Measurements from ENCODE around the gene ARHGAP35.
A peak's percentile ranks its signal among the peaks of the same experiment; 100 is the strongest.
"Not testable (repeated sequence)": the region's sequence is repeated elsewhere in the genome, so short reads cannot be mapped to it uniquely, and the experiment has no call there.

ARHGAP35 gene

DNA sequence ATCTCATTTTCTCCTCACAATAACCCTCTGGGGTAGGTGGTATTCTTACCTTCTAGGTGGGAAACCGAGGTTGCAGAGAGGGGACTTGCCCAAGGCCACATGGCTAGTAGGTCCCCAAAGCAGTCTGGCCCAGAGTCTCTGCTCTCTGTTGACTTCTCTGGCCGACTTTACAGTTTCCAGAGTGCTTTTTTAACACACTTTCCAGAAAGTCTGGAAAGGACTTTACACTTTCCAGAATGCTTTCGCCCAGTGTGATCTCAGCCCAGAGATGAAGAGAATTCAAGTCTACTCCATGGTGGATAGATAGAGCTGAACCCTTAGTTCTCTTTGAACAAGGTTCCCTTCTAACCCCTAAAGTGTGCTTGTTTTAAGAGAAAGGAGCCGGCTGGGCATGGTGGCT is 12.2 kb downstream of the ARHGAP35 start:
- peaks cover 6% of the 10 kb centered on the region for H3K4me1 ChIP-seq (ENCODE audit: control insufficient read depth, insufficient read depth, low read length, unreplicated experiment)

DNA sequence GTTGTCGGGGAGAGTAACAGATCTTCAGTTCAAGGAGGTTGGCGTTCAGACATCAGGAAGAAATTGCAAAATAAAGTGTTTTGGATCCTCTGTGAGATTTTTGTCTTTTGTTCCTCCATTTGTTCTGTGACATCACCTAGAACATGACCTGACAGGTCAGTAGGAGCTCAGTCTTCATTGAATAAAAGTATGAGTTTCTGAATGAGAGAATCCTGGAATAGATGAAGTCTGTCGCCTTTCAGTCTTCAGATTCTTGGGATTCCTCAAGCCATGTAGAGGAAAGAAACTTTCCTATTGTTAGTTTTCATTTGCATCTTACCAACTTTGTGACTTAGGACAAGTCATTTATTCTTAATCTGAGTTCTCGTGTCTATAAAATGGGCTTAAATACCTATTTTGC is 14.4 kb downstream of the ARHGAP35 start:
- Histone ChIP-seq H3K4me3 (ENCODE audit: low read depth, low read length) (no peak overlapping the region), H3K36me3 (ENCODE audit: insufficient read depth, low read length) (peaks cover 2% of the 10 kb centered on the region; the same call in 1 of the 2 replicates), H3K4me1 (ENCODE audit: control insufficient read depth, insufficient read depth, low read length, unreplicated experiment) (peaks cover 21% of the 10 kb centered on the region), H3K27me3 (ENCODE audit: insufficient read depth, low read length) (no peaks in the 10 kb centered on the region), H3K79me2 (ENCODE audit: control insufficient read depth, insufficient read depth, low read length, unreplicated experiment) (peaks cover 50% of the 10 kb centered on the region), H2AFZ (ENCODE audit: low read length, unreplicated experiment) (no peak overlapping the region), H3K27ac (ENCODE audit: low read depth, low read length) (0 out of 2 replicates have a peak overlapping the region, but pooled peaks have one; percentile 23)

More for the DNA sequence above, 12.2 kb downstream of the ARHGAP35 start:
- Histone ChIP-seq H3K36me3 (ENCODE audit: insufficient read depth, low read length) (peaks cover 2% of the 10 kb centered on the region; the same call in 1 of the 2 replicates), H2AFZ (ENCODE audit: low read length, unreplicated experiment) (no peak overlapping the region), H3K79me2 (ENCODE audit: control insufficient read depth, insufficient read depth, low read length, unreplicated experiment) (peaks cover 62% of the 10 kb centered on the region), H3K4me3 (ENCODE audit: low read depth, low read length) (no peak overlapping the region), H3K27ac (ENCODE audit: low read depth, low read length) (peak overlapping the region; percentile 75), H3K27me3 (ENCODE audit: insufficient read depth, low read length) (no peaks in the 10 kb centered on the region)

DNA sequence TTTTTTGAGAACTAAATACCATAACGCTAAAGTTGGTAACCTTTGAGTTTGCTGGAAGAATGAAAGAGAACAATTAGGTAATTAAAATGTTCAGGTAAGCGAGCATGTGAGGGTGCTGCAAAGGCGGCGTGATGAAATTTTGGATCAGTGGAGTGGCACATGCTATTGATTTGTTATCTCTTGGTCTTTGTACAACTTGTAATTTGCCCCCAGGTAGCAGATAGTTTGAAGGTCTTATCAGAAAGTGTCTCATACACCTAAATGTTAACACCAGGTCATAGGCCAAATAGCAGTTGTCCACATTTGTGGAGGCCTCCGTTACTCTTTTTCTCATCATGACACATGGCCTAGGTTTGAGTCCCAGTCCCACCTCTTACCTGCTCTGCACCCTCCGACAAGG is 14.9 kb downstream of the ARHGAP35 start:
- Histone ChIP-seq H3K4me3 (ENCODE audit: low read depth, low read length) (no peak overlapping the region), H3K27me3 (ENCODE audit: insufficient read depth, low read length) (no peaks in the 10 kb centered on the region), H3K79me2 (ENCODE audit: control insufficient read depth, insufficient read depth, low read length, unreplicated experiment) (peaks cover 46% of the 10 kb centered on the region), H3K4me1 (ENCODE audit: control insufficient read depth, insufficient read depth, low read length, unreplicated experiment) (peaks cover 23% of the 10 kb centered on the region), H3K27ac (ENCODE audit: low read depth, low read length) (0 out of 2 replicates have a peak overlapping the region, but pooled peaks have one; percentile 23), H3K36me3 (ENCODE audit: insufficient read depth, low read length) (peaks cover 2% of the 10 kb centered on the region; the same call in 1 of the 2 replicates), H2AFZ (ENCODE audit: low read length, unreplicated experiment) (no peak overlapping the region)

DNA sequence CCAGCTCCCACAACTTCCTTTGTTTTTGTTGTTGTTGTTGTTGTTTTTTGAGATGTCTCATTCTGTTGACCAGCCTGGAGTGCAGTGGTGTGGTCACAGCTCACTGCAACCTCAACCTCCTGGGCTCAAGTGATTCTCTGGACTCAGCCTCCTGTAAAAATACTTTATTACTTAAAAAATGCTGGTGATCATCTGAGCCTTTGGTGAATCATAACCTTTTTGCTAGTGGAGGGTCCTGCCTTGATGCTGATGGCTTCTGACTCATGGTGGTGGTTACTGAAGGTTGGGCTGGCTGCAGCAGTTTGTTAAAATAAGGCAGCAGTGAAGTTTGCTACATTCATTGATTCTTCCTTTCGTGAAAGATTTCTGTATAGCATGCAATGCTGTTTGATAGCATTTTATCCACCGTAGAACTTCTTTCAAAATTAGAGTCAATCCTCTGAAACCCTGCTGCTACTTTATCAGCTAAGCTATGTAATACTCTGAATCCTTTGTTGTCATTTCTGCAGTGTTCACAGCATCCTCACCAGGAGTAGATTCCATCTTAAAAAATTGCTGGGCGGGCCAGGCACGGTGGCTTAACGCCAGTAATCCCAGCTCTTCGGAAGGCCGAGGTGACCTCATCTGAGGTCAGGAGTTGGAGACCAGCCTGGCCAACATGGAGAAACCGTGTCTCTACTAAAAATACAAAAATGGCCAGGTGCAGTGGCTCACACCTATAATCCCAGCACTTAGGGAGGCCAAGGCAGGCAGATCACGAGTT is 18.0 kb downstream of the ARHGAP35 start:
- Histone ChIP-seq H3K4me3 (ENCODE audit: low read depth, low read length) (0 out of 2 replicates have a peak overlapping the region, but pooled peaks have one; percentile 3), H3K4me1 (ENCODE audit: control insufficient read depth, insufficient read depth, low read length, unreplicated experiment) (peaks cover 26% of the 10 kb centered on the region), H3K79me2 (ENCODE audit: control insufficient read depth, insufficient read depth, low read length, unreplicated experiment) (peaks cover 50% of the 10 kb centered on the region), H3K27me3 (ENCODE audit: insufficient read depth, low read length) (no peaks in the 10 kb centered on the region), H2AFZ (ENCODE audit: low read length, unreplicated experiment) (no peak overlapping the region), H3K36me3 (ENCODE audit: insufficient read depth, low read length) (peaks cover 2% of the 10 kb centered on the region; the same call in 1 of the 2 replicates), H3K27ac (ENCODE audit: low read depth, low read length) (peak overlapping the region; percentile 75)

DNA sequence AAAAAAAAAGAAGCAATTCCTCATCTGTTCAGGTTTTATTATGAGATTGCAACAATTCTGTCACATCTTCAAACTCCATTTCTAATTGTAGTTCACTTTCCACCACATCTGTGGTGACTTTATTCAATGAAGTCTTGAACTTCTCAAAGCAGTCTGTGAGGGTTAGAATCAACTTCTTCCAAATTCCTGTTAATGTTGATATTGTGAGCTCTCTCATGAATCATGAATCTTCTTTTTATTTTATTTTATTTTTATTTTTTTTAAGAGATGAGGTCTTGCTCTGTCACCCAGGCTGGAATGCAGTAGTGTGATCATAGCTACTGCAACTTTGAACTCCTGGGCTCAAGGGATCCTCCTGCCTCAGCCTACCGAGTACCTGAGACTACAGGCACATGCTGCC is 19.6 kb downstream of the ARHGAP35 start:
- H3K4me1 ChIP-seq (ENCODE audit: control insufficient read depth, insufficient read depth, low read length, unreplicated experiment): peaks cover 26% of the 10 kb centered on the region
- peaks cover 51% of the 10 kb centered on the region for H3K79me2 ChIP-seq (ENCODE audit: control insufficient read depth, insufficient read depth, low read length, unreplicated experiment)
- H3K36me3 ChIP-seq (ENCODE audit: insufficient read depth, low read length): no peaks in the 10 kb centered on the region
- peak overlapping the region; percentile 66 for H3K27ac ChIP-seq (ENCODE audit: low read depth, low read length)
- H3K4me3 ChIP-seq (ENCODE audit: low read depth, low read length): no peak overlapping the region
- H2AFZ ChIP-seq (ENCODE audit: low read length, unreplicated experiment): no peak overlapping the region
- H3K27me3 ChIP-seq (ENCODE audit: insufficient read depth, low read length): no peaks in the 10 kb centered on the region

DNA sequence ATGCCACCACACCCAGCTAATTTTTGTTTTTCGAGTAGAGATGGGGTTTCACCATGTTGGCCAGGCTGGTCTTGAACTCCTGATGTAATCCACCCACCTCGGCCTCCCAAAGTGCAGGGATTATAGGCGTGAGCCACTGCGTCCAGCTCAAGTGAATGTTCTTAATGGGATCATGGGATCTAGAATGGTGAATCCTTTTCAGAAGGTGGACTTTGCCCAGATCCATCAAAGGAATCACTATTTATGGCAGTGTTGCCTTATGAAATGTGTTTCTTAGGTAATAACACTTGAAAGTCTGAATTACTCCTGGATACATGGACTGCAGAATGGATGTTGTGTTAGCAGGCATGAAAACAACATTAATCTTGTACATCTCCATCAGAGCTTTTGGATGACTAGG is 20.3 kb downstream of the ARHGAP35 start:
- H3K36me3 ChIP-seq (ENCODE audit: insufficient read depth, low read length): no peaks in the 10 kb centered on the region
- no peaks in the 10 kb centered on the region for H3K27me3 ChIP-seq (ENCODE audit: insufficient read depth, low read length)
- no peak overlapping the region for H3K27ac ChIP-seq (ENCODE audit: low read depth, low read length)
- H3K4me1 ChIP-seq (ENCODE audit: control insufficient read depth, insufficient read depth, low read length, unreplicated experiment): peaks cover 31% of the 10 kb centered on the region
- no peak overlapping the region for H3K4me3 ChIP-seq (ENCODE audit: low read depth, low read length)
- no peak overlapping the region for H2AFZ ChIP-seq (ENCODE audit: low read length, unreplicated experiment)
- H3K79me2 ChIP-seq (ENCODE audit: control insufficient read depth, insufficient read depth, low read length, unreplicated experiment): peaks cover 47% of the 10 kb centered on the region

DNA sequence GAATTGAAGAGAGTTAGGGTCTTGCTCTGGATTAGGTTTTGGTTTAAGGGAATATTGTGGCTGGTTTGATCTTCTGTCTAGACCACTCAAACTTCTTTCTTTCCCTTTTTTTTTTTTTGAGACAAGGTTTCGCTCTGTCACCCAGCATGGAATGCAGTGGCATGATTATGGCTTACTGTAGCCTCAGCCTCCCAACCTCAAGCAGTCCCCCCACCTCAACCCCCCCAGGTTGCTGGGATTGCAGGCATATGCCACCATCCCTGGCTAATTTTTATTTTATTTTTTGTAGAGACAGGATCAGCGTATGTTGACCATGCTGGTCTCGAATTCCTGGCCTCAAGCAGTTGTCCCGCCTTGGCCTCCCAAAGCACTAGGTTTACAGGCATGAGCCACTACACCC is 21.2 kb downstream of the ARHGAP35 start:
- peaks cover 40% of the 10 kb centered on the region for H3K4me1 ChIP-seq (ENCODE audit: control insufficient read depth, insufficient read depth, low read length, unreplicated experiment)
- no peak overlapping the region for H2AFZ ChIP-seq (ENCODE audit: low read length, unreplicated experiment)
- H3K79me2 ChIP-seq (ENCODE audit: control insufficient read depth, insufficient read depth, low read length, unreplicated experiment): peaks cover 49% of the 10 kb centered on the region
- no peaks in the 10 kb centered on the region for H3K36me3 ChIP-seq (ENCODE audit: insufficient read depth, low read length)
- H3K27ac ChIP-seq (ENCODE audit: low read depth, low read length): no peak overlapping the region
- no peaks in the 10 kb centered on the region for H3K27me3 ChIP-seq (ENCODE audit: insufficient read depth, low read length)
- no peak overlapping the region for H3K4me3 ChIP-seq (ENCODE audit: low read depth, low read length)

DNA sequence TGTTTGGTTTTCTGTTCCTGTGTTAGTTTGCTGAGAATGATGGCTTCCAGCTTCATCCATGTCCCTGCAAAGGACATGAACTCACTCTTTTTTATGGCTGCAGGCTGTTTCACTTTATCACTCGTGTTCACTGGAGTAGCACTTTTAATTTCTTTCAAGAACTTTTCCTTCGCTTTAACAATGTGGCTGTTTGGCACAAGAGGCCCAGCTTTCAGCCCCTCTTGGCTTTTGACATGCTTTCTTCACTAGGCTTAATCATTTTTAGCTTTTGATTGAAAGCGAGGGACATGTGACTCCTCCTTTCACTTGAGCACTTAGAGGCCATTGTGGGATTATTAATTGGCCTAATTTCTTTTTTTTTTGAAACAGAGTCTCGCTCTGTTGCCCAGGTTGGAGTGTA is 22.0 kb downstream of the ARHGAP35 start:
- H2AFZ ChIP-seq (ENCODE audit: low read length, unreplicated experiment); H3K27me3 ChIP-seq (ENCODE audit: insufficient read depth, low read length); H3K27ac ChIP-seq (ENCODE audit: low read depth, low read length); H3K36me3 ChIP-seq (ENCODE audit: insufficient read depth, low read length); H3K4me3 ChIP-seq (ENCODE audit: low read depth, low read length): not testable (repeated sequence)
- H3K79me2 ChIP-seq (ENCODE audit: control insufficient read depth, insufficient read depth, low read length, unreplicated experiment): peaks cover 57% of the 10 kb centered on the region
- peaks cover 41% of the 10 kb centered on the region for H3K4me1 ChIP-seq (ENCODE audit: control insufficient read depth, insufficient read depth, low read length, unreplicated experiment)

DNA sequence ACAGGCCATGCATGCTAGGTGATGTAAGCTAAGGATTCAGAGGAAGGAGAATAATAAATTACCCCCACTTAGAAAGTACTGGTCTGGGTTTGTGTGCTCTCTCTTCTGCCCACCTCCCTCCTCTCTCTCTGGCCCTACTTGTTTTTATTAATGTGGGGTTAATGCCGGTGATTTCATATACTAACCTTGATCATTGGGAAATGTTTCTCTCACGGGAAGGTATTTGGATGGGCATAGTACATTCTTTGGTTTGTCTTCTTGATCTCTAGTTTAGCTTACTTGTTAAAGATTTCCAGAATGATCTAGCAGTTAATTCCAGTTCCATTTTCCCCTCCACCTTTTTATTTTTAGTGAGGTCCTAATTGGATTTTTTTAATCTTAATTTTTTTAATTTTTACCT is 24.6 kb downstream of the ARHGAP35 start:
- no peaks in the 10 kb centered on the region for H3K27me3 ChIP-seq (ENCODE audit: insufficient read depth, low read length)
- 0 out of 2 replicates have a peak, but pooled peaks cover 2% of the 10 kb centered on the region for H3K36me3 ChIP-seq (ENCODE audit: insufficient read depth, low read length)
- H3K4me3 ChIP-seq (ENCODE audit: low read depth, low read length): no peak overlapping the region
- peaks cover 26% of the 10 kb centered on the region for H3K4me1 ChIP-seq (ENCODE audit: control insufficient read depth, insufficient read depth, low read length, unreplicated experiment)
- no peak overlapping the region for H2AFZ ChIP-seq (ENCODE audit: low read length, unreplicated experiment)
- H3K79me2 ChIP-seq (ENCODE audit: control insufficient read depth, insufficient read depth, low read length, unreplicated experiment): peaks cover 64% of the 10 kb centered on the region
- peak overlapping the region; percentile 69; the same call in 1 of the 2 replicates for H3K27ac ChIP-seq (ENCODE audit: low read depth, low read length)

DNA sequence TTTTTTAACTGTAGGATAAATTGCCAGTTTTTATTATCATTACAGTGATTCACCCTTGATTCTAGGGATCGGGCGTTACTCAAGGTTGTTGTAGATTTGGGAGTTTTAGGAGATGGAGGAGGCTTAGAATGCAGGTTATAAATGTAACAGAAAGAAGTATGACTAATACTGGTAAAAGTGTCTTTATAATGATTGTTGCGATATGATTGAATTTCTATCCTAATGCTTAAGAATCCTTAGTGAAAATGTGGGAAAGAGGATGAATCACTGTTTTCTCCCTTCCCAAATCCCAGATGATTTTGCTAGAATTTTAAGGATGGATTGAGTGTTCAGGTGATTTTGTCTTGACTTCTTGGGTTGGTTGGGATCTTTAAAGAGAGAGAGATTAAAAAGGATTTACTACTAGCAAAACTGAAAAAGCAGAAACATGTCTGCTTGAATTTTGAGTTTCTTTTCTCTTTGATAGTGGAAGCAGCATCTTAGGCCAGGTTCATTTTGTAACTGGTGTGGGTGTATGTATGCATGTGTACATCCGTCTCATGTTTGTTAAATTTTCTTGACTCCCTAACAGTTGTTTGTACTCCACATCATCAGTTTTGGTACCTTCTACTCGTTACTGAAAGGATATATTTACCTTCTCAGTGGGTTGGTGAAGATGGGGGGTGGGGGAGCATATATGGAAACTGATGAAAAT is 25.9 kb downstream of the ARHGAP35 start:
- H3K36me3 ChIP-seq (ENCODE audit: insufficient read depth, low read length): 0 out of 2 replicates have a peak, but pooled peaks cover 2% of the 10 kb centered on the region
- H3K27me3 ChIP-seq (ENCODE audit: insufficient read depth, low read length): no peaks in the 10 kb centered on the region
- peak overlapping the region; percentile 69 for H3K27ac ChIP-seq (ENCODE audit: low read depth, low read length)
- peaks cover 30% of the 10 kb centered on the region for H3K4me1 ChIP-seq (ENCODE audit: control insufficient read depth, insufficient read depth, low read length, unreplicated experiment)
- no peak overlapping the region for H3K4me3 ChIP-seq (ENCODE audit: low read depth, low read length)
- H3K79me2 ChIP-seq (ENCODE audit: control insufficient read depth, insufficient read depth, low read length, unreplicated experiment): peaks cover 63% of the 10 kb centered on the region
- no peak overlapping the region for H2AFZ ChIP-seq (ENCODE audit: low read length, unreplicated experiment)

Data from ACC112 (cell line).